K562 (cell line): ENCODE data around the gene MMP24.

Source experiments
- CREM ChIP-seq: IDR thresholded peaks from 2 replicates; pipeline ENCODE4 v1.6.1; 2014; ENCODE audit warnings: antibody characterized with exemption, low read depth
- MAX ChIP-seq: sonication (generic); formaldehyde crosslinking; IDR thresholded peaks from 2 replicates; pipeline ENCODE4 v1.9.0; 2022; ENCODE audit warnings: mild to moderate bottlenecking, missing genetic modification reagents
- NCOA2 ChIP-seq, 2 experiments: fragments of 450-650 bp; IDR thresholded peaks; 2 replicates each; pipeline ENCODE4 v1.6.1; 2018; ENCODE audit warnings: mild to moderate bottlenecking in 2 of 2, moderate library complexity in 1 of 2; ENCODE audit not compliant: partially characterized antibody in 2 of 2
- POLR2AphosphoS5 ChIP-seq: IDR thresholded peaks from 2 replicates; pipeline ENCODE4 v1.6.1; 2011; ENCODE audit warnings: mild to moderate bottlenecking, low read depth, low read length, moderate library complexity; ENCODE audit not compliant: control insufficient read depth, insufficient read depth
- ZBTB7A ChIP-seq: IDR thresholded peaks from 2 replicates; pipeline ENCODE4 v1.6.1; 2011; ENCODE audit warnings: low read depth, mild to moderate bottlenecking, low read length, moderate library complexity, borderline replicate concordance; ENCODE audit not compliant: control insufficient read depth
- ZNF780A ChIP-seq: fragments of 250-450 bp; sonication (Bioruptor Pico); IDR thresholded peaks from 2 replicates; pipeline ENCODE4 v1.5.0; 2021; ENCODE audit warnings: mild to moderate bottlenecking
- TF ChIP-seq, protein P1 (sequence below): sonication (generic); formaldehyde crosslinking; IDR thresholded peaks from 2 replicates; pipeline ENCODE4 v1.8.0; 2022; ENCODE audit warnings: mild to moderate bottlenecking, missing genetic modification reagents

DNA sequence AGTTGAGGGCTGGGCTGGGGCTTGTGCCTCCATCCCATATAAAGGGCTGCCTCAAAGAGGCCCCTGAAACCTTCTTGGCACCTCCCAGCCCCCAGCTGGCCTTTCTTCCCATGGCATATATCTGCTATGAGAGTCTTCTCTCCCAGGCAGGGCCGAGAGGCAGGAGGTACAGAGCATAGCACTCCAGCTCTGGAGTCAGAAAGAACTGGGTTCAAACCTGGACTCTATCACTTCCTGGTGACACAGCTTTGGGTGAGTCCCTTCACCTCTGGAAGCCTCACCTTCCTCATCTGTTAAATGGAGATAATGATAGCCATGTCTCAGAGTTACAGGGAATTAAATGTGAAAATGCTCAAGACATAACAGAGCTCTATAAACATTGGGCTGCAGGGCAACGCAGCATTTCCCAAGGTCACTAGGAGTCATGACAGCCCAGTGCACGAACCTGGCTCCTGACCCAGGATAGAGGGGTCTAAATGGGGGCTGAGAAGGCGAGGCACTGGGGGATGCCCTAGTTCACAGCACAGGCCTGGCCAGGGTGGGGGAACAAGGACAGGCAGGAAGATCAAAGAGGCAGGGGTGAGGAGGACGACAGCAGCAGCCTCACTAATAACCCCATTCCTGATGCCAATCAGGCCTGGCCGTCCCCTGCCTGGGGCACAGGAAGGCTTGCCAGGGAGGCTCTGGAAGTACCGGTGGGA lies 63.8 kb downstream of the MMP24 start:
- no peak for TF ChIP-seq MAX (CRISPR knock-in tag)
- TF ChIP-seq, protein P1, sequence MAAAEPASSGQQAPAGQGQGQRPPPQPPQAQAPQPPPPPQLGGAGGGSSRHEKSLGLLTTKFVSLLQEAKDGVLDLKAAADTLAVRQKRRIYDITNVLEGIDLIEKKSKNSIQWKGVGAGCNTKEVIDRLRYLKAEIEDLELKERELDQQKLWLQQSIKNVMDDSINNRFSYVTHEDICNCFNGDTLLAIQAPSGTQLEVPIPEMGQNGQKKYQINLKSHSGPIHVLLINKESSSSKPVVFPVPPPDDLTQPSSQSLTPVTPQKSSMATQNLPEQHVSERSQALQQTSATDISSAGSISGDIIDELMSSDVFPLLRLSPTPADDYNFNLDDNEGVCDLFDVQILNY (CRISPR knock-in tag): no peak
- no peak for TF ChIP-seq POLR2AphosphoS5
- no peak for TF ChIP-seq CREM
- TF ChIP-seq ZBTB7A: no peak
- TF ChIP-seq ZNF780A (CRISPR knock-in tag): no peak
- TF ChIP-seq NCOA2 (IDR thresholded peaks at IDR 0.05; ENCODE audit: partially characterized antibody in 2 of 2): no peak
